Measurements from ENCODE around the gene CHRNA4.

- TF ChIP-seq SIN3A (IDR thresholded peaks at IDR 0.05; ENCODE audit: borderline replicate concordance, insufficient read depth, low read depth, low read length) (no peak), POLR2AphosphoS5 (IDR thresholded peaks at IDR 0.05; ENCODE audit: low read depth, low read length) (no peak), CTCF (IDR thresholded peaks at IDR 0.05) (no peak)
- TF ChIP-seq, protein P1, sequence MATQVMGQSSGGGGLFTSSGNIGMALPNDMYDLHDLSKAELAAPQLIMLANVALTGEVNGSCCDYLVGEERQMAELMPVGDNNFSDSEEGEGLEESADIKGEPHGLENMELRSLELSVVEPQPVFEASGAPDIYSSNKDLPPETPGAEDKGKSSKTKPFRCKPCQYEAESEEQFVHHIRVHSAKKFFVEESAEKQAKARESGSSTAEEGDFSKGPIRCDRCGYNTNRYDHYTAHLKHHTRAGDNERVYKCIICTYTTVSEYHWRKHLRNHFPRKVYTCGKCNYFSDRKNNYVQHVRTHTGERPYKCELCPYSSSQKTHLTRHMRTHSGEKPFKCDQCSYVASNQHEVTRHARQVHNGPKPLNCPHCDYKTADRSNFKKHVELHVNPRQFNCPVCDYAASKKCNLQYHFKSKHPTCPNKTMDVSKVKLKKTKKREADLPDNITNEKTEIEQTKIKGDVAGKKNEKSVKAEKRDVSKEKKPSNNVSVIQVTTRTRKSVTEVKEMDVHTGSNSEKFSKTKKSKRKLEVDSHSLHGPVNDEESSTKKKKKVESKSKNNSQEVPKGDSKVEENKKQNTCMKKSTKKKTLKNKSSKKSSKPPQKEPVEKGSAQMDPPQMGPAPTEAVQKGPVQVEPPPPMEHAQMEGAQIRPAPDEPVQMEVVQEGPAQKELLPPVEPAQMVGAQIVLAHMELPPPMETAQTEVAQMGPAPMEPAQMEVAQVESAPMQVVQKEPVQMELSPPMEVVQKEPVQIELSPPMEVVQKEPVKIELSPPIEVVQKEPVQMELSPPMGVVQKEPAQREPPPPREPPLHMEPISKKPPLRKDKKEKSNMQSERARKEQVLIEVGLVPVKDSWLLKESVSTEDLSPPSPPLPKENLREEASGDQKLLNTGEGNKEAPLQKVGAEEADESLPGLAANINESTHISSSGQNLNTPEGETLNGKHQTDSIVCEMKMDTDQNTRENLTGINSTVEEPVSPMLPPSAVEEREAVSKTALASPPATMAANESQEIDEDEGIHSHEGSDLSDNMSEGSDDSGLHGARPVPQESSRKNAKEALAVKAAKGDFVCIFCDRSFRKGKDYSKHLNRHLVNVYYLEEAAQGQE (IDR thresholded peaks at IDR 0.05; ENCODE audit: insufficient read depth in 1 of 2, low read depth in 2 of 2, low read length in 1 of 2) = no peak
Observed at GRCh38 chr20:63320041-63320511, 41.1 kb downstream of the CHRNA4 start.
